HG02943 (cell line): ENCODE data around the gene FOLR2.
"Not testable (repeated sequence)": the region's sequence is repeated elsewhere in the genome, so short reads cannot be mapped to it uniquely, and the experiment has no call there.

ENCODE experiments used
- ATAC-seq: cut with Tn5 transposase; IDR thresholded peaks from one replicate; pipeline ENCODE4 v1.9.1; 2021; ENCODE audit warnings: mild to moderate bottlenecking, low read depth, moderate library complexity; ENCODE audit not compliant: unreplicated experiment

The FOLR2 gene

GRCh38 chr11:72204886-72205285, 11.7 kb upstream of the FOLR2 start:
- no peak for ATAC-seq

GRCh38 chr11:72206794-72207193, 9.8 kb upstream of the FOLR2 start:
- not testable (repeated sequence) for ATAC-seq

GRCh38 chr11:72208281-72208680, 8.3 kb upstream of the FOLR2 start:
- ATAC-seq, result no peak

GRCh38 chr11:72209101-72209500, 7.5 kb upstream of the FOLR2 start:
- no peak for ATAC-seq

GRCh38 chr11:72217841-72218240, 1.2 kb downstream of the FOLR2 start:
- ATAC-seq, result no peak

GRCh38 chr11:72218251-72218745, 1.7 kb downstream of the FOLR2 start:
- no peak for ATAC-seq

- ATAC-seq, result no peak
Measured at GRCh38 chr11:72220696-72221363, 4.2 kb downstream of the FOLR2 start.

- no peak for ATAC-seq
Measured at GRCh38 chr11:72221386-72222075, 4.9 kb downstream of the FOLR2 start.

- no peak for ATAC-seq
Measured at GRCh38 chr11:72222106-72222891, 5.7 kb downstream of the FOLR2 start.

GRCh38 chr11:72222907-72223614, 6.5 kb downstream of the FOLR2 start:
- peak; percentile 63 for ATAC-seq

GRCh38 chr11:72223615-72224563, 7.3 kb downstream of the FOLR2 start:
- ATAC-seq, result peak; percentile 44

GRCh38 chr11:72224564-72225410, 8.2 kb downstream of the FOLR2 start, which contains the start of gene INPPL1:
Gene INPPL1, plus strand, starts transcription at chr11:72224767. Its CDS starts 218 bp downstream, at chr11:72224985.
- no peak for ATAC-seq

- ATAC-seq, result no peak
Measured at GRCh38 chr11:72225411-72225951, 8.9 kb downstream of the FOLR2 start.

- no peak for ATAC-seq
Measured at GRCh38 chr11:72226701-72227100, 10.1 kb downstream of the FOLR2 start.

GRCh38 chr11:72227316-72228228, 11.0 kb downstream of the FOLR2 start:
- no peak for ATAC-seq

- ATAC-seq, result no peak
Measured at GRCh38 chr11:72228229-72228843, 11.7 kb downstream of the FOLR2 start.

- ATAC-seq, result no peak
Measured at GRCh38 chr11:72228844-72229231, 12.2 kb downstream of the FOLR2 start.
